GM21381 (cell line): ENCODE data around the gene SLC38A4.

ENCODE experiments used
- ATAC-seq: cut with Tn5 transposase; IDR thresholded peaks from one replicate; pipeline ENCODE4 v1.9.1; 2021; ENCODE audit warnings: mild to moderate bottlenecking, moderate library complexity; ENCODE audit not compliant: unreplicated experiment

SLC38A4 gene

DNA sequence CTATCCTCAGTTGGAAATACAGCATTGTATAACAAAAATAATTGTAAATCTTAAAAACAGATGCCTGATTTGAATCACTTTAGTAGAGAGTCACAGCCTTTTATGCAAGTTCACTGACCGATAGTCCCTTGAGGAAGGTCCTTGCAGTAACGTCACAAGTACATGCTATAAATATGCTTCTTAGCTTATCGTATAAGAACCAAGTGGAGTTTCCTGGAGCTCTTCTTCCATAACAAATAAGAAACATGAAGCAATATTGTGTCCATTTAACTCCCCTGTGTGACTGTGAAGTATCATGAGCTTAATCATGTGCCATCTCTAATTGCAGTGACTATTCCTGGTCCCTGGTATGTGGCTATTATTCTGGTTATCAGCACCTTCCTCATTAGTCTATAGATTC is 107.9 kb downstream of the SLC38A4 start:
- ATAC-seq = no peak

DNA sequence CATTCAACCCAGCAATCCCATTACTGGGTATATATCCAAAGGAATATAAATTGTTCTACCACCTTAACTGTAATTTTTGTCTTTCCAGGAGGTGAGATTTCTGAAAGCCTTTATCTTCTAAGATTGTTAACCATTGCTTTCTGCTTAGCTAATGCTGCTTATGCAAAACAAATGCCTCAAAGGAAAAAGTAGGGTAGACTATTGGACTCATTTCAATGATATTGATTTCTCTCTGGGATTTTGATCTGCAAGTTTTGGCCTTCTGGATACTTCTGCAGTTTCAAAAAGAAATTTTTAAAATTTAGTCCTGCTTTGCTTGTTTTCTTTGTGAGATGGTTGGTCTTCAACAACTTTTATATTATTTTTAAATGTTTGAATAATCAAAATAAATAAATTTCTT is 108.6 kb downstream of the SLC38A4 start:
- no peak for ATAC-seq
